ENCODE data around the gene CDT1.

GRCh38 chr16:88825146-88825545 lies 21.6 kb downstream of the CDT1 start:
- TF ChIP-seq CTCF (IDR thresholded peaks at IDR 0.05) (no peak), AFF4 (CRISPR knock-in tag; IDR thresholded peaks at IDR 0.05; ENCODE audit: borderline replicate concordance) (no peak)

Data from WTC11 (cell line).